T-helper 2 cell treated with Interferon-gamma antibody and Interleukin-4, amounts not matched to agents 100 ng/mL and 5 ng/mL, for 36 hours (primary cell): ENCODE measurements around the gene EME2. TPM values are rescaled to one million over a fixed set of nuclear protein-coding genes. Genes with fewer than 3 reads are reported as not detected.
"Not testable (repeated sequence)": the region's sequence is repeated elsewhere in the genome, so short reads cannot be mapped to it uniquely, and the experiment has no call there.

Experiments
- intact Hi-C: fragments of 100-400 bp; cut with micrococcal nuclease; formaldehyde crosslinking; loops from one replicate; pipeline ENCODE4 v1.15.1; 2023
- total RNA-seq: library from RNA; stranded (reverse); gene quantifications from 2 replicates; pipeline ENCODE4 v1.2.3, GENCODE V29; 2022

Gene EME2
- total RNA-seq, 1 donor from 2014 or later, result 34.1 TPM

DNA sequence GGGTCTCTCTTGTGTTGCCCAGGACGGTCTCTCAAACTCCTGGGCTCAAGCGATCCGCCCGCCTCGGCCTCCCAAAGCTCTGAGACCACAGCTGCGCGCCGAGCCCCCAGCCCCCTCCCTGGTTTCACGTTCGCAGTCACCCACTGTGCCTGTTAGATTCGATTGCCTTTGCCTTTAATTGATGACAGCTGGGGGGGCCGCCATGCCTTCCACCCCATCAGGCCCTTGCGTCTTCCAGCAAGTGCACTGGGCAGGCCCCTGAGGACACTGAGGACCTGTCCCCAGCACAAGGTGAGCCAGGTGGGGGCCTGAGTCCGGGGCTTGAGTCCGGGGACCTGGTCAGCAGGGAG is 17.6 kb downstream of the EME2 start:
- intact Hi-C loops, result no loop called here

DNA sequence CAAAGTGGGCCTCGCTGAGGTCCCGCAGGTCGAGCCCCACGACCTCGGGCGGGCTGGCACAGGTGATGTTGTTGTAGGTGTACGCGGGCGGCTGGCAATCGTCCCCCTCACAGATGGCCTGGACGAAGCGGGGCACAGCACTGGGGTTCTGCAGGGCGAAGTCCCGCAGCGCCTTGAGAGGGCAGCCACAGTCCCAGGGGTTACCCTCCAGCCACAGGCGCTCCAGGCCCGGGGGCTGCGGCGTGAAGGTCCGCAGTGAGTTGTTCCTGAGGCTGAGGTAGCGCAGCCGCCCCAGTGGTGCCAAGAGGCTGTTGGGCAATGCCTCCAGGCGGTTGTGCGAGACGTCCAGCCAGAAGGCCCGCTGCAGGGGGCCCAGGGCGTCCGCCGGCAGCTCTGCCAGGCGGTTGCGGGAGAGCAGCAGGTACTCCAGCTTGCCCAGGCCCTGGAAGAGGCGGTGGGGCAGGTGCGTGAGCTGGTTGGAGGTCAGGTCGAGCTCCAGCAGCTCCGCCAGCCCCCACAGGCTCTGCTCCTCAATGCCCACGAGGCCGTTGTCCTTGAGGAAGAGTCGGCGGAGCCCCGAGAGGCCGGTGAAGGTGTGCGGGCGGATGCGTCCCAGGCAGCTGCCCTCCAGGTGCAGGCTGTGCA is 18.1 kb downstream of the EME2 start:
- intact Hi-C loops, result no loop called here

DNA sequence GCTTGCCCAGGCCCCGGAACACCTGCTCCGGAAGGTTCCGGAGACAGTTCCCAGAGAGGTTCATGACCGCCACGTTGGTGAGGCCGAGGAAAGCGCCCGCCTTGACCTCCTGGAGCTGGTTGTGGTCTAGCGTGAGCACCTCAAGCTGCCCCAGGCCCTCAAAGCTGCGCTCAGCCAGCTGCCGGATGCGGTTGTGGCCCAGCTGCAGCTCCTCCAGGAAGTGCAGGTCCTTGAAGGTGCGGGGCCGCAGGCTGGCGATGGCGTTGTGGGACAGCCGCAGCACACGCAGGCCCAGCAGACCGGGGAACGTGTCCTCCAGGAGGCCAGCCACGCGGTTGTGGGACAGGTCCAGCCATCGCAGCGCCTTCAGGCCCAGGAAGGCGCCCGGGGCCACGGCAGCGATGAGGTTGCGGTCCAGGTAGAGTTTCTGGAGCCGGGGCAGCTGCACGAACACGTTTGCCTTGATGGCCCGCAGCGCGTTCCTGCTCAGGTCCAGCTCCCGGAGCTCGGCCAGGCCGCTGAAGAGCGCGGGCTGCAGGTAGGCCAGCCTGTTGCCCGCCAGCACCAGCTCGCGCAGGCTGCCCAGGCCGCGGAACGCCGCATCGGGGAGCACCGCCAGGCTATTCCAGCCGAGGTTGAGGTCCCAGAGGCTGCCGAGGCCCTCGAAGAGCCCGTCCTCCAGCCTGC is 18.8 kb downstream of the EME2 start:
- intact Hi-C loops, result no loop called here

DNA sequence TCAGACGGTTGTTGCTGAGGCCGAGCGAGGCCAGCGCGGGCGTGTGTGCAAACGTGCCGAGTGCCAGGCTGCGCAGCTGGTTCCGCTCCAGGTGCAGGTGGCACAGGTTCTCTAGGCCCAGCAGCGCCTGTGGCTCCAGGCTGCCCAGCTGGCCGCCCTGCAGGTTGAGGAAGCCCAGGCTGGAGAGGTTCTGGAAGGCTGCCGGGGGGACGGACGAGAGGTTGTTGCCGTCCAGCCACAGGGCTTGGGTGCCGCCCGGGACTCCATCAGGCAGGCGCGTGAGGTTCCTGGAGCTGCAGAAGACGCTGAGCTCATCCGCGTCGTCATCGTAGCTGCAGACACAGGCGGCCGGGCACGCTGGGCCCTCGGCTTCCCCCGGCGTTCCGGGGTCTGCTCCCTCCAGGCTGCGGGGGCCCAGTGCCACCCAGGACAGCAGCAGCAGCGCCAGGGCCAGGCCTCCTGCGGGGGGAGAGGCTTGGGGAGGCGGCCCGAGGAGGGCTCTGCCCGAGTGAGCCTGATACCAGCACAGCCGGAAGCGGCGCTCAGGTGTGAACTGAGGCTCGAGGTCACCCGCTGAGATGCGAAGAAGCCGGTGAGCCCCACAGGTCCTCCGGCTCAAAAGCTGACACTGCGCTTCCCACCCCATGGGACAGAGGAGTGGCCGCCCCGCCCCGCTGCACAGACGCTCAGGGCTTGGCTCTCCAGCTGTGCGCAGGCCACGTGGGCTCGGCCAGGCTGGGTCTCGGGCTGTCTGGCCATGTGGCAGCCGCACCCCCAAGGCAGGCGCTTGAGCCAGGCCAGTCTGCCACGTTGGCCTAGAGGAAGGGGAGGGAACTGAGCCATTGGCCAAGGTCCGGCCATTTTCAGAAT is 19.6 kb downstream of the EME2 start:
- intact Hi-C loops, result no loop called here

DNA sequence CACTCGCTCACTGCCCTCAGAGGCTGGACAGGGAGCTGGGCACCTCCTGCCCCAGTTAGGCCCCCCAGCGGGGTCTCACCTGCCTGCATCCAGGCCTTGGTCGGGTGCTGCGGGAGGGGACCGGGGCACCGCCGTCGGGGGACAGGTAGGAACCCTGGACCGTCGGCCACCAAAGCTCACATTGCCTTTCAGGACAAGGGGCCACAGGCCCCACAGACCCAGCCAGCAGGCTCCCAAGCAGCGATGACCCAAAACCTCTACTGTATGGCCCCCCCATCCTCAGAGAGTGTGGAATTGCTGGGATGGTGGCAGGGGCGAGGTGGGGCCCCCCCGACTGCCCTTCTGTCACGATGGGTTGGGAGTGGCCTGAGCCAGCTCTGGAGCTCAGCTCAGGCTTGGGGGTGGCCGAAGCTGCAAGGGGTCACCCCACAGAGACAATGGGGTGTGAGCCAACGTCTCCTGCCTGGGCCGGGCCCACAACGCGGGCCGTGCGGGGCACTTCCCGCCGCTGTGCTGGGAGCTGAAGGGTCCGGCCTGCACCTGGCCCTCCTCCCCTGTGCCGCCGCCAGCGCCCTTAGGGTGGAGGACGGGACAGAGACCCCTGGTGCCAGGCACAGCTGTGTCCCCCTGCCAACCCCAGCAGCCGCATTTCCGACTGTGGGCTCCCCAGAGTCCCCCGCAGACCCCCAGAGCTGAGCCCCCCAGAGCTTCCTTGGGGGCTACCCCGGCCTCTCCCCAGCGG is 20.4 kb downstream of the EME2 start:
- intact Hi-C loops, result no loop called here

DNA sequence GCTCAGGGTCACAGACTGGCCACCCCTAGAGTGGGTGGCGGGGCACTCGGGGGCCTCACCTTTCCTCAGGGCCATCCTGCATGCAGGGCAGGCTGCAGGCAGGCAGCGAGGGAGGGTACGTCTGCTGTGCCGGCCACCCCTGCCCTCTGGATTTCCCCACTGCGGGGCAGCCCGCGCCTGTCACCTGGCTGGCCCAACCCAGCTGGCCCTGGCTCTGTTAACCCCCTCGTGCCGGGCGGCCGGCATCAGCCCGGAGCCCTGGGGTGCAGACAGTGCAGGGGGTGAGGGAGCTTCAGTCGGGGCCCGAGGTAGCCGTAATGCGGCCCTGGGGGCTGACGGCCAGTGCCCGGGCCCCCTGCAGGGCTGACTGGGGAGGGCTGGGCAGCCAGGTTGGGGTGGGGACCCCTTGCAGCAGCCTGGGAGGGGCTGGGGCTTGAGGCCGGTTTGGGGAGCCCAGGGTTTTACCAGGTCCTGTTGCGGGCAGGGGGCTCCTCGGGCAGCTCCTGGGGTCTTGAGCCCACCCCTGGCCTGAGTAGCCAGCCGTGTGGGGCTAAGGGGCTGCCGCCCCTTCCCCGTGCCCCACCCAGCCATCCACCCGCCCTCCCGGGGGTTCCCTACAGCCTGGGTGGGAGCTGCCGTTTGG is 21.1 kb downstream of the EME2 start, which contains the start of gene IGFALS:
IGFALS (minus strand) TSS at position 128 of the 643 bp plus-strand sequence; CDS start at position 75, 53 bp downstream.
- intact Hi-C loops, result no loop called here

DNA sequence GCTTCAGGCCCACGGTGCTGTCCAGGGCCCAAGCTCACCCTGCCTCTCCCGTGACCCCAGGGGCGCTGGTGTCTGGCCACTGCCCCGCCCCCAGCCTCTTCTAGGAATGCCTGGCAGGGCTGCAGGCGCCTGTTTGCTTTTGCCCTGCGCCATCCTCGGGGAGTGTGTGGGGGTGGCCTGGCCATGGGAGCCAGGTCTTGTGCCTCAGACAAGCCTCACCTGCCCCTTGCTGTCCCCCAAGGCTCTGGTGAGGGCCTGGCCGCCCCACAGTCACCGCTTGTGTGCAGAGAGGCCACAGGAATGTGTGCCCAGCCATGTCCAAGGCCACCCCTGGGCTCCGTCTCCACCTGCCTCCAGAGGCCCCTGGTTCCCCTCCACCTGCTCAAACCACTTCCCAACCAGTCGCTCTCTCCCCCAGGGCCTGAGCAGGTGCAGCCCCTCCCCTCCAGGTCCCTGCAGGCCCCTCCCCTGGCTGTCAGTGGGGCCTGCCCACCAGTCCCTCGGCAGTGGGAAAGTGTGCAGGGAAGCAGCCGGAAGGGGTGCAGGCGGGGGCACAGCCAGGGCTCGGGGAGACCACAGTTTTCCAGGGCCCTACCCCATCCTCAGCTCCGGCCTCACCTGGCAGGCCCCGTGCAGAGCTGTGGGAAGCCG is 21.7 kb downstream of the EME2 start:
- intact Hi-C loops, result no loop called here

DNA sequence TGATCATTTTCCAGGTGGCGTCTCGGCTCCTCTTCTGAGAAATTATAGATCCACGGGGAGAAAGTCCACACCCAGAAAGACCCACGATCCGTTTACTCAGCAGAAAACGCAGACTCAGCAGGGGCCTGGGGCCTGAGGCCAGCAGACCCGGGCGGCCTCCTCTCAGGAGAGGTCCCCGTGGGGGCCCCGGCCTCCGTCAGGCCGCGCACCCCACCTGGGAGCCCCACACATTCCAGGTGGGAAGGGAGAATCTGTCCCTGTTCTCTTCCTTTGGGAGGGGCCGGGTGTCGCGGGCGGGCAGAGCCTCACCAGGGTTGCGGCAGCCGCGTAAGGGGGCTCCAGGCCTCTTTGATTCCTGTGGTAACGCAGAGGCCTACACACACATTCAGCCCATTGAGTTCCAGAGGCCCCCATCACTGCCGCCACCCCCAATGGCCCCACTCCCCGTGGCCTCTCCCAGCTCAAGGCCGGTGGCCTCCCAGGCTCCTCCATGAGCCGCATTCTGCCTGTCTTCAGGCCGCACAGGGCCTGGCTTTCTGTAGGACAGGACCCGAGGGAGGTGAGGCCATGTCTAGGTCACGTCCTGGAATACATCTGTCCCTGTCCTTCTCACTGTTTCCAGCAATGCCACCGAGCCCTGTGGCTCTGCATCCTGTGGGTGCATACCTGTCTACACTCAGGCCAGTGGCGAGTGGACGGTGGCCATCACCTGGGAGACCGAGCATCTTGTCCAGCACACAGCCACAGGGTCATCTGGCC is 22.5 kb downstream of the EME2 start:
- intact Hi-C loops, result no loop called here

DNA sequence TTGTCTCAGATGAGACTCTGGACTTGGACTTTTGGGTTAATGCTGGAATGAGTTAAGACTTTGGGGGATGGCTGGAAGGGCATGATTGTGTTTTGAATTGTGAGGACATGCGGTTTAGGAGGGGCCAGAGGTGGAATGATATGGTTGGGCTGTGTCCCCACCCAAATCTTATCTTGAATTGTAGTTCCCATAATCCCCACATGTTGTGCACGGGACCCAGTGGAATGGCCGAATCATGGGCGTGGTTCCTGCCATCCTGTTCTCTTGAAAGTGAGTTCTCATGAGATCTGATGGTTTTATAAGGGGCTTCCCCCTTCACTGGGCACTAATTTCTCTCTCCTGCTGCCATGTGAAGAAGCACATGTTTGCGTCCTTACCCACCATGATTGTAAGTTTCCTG is 26.7 kb downstream of the EME2 start:
- intact Hi-C loops, result not testable (repeated sequence)

DNA sequence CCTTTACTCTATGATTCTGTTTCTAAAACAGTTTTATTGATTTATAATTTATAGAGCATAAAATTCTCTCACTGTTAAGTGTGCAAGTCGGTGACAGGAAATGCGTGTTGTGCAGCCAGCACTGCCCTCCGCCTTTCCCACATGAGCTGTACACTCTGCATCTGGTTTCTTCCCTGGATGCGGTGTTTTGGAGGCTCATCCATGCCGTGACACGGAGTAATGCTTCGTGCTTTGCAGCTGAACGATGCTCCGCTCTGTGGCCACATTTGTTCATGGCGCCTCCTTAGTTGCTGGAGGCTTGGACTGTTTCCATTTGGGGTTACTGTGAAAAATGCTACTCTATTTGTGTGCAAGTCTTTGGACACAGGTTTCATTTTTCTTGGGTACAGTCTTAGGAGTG is 28.1 kb downstream of the EME2 start:
- intact Hi-C loops, result no loop called here

DNA sequence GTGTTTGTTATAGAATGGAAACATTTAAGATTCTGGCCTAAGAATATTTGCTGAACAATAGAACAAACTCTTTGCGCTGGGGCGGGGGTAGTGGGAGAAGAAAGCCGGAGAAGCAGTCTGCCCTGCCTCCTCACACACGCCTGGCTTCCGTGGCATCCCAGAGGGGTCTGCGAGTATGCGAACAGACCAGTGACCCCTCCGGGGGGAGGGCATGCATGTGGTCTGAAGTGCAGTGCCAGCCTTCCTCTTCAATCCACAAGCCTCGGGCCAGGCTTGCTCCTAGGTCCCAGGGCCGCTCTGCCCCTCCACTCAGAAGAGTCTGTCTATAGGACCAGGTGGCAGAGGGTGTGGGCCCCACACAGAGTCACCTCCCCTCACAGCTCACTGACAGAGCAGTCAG is 35.0 kb downstream of the EME2 start:
- intact Hi-C loops, result no loop called here

DNA sequence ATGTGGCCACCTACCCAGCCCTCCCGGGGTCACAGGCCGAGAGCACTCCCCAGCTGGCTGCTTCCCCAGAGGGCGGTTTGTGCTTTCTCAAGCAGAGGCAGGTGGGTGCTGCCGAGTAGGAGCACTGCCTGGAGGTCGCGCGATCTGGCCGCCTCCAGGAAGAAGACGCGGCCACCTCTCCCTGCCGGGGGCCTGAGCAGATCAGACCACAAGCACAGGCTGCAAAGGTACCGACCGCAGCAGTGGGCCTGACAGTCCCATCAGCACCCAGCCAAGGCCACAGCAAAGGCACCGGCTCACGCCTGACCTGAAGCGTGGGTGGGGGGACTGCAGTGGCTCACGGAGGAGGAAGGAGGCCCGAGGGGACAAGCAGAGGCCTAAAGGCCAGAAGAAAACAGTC is 36.1 kb downstream of the EME2 start:
- intact Hi-C loops, result no loop called here

DNA sequence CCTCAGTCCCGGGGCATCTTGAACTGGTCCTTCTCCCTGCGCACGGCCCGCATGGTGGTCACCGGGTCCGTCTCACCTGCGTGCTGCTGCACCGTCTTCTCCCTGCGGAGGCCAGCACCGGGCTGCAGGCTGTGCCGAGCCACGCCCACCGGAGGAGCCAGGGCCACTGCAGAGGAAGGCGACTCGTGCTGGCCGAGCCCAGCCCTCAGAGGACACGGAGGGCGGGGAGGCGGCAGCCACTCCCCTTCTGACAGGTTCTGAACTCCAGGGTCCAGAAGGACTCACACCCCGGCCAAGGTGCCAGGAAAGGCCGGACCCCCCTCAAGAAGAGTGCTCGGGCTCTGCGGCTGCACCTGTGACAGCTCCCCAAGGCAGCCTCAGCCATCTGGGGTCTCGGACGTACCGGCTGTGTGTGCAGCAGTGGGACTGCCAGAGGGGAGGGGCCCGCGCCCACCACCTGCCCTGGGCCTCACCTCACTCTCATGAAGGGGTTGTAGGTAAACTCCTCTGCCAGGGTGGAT is 36.7 kb downstream of the EME2 start:
- intact Hi-C loops, result no loop called here

DNA sequence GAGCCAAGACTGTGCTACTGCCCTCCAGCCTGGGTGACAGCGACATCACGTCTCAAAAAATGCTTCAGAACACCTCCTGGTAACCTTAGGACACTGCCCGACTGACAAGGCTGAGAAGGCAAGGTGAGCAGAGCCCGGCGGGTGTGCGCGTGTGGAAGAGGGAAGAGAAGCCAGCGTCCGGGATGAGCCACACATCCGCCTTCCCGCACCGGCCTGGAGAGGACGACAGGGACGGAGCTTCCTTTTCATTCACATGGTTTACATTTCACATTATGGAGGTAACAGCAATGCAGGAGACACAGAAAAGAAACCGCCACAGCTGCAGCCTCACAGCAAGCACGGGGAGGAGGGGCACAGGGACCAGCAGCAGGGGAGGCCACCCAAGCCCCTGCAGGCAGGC is 37.5 kb downstream of the EME2 start:
- intact Hi-C loops, result no loop called here

DNA sequence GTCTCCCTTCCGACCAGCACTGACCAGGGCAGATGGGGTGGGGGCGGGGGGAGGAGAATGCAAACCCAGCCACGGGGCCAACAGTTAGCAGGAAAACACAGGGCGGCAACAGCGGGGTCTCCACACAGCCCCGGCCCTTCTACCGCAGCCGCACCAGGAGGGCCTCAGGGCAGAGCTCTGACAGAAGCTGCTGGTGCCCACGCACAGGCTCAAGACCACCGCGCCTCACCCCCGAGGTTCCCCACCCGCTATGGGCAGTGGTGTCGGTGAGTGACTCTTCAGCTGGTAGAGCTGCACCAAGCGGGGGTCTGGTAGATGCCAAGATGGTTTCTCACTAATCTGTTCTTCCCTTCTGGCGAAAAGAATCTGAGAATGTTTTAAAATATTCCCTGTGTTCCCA is 37.9 kb downstream of the EME2 start:
- intact Hi-C loops, result no loop called here

DNA sequence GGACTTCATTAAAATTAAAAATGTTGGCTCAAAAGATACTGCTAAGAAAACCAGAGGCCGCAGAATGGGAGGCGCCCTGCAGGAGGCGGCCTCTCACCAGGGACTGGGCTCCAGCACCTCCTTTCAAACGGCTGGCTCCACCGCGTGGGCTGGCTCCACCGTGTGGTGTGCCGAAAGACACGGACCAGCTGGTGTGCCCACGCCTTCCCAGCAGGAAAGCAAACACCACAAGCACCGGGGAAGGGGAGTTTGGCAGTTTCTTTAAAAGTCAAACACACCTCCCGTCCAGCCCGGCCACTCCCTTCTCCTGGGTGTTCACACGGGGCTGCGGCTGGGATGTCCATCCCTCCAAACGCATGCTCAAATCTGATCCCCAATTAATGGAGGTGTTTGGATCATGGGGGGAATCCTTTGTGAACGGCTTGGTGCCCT is 40.1 kb downstream of the EME2 start:
- intact Hi-C loops, result no loop called here

DNA sequence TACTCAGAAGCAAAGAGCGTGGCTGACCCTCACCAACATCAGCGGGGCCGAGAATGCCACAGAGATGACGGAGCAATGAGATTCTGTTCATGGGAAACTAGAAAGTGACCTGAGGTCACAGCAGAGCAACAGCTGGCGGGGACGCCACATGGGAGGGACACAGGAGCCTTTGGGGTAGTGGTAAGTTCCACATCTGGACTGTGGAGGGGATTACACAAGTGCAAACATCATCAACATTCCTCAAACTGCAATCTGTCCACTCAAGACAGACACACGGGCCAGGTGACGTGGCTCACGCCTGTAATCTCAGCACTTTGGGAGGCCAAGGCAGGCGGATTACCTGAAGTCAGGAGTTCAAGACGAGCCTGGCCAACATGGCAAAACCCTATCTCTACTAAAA is 42.9 kb downstream of the EME2 start:
- intact Hi-C loops, result no loop called here

DNA sequence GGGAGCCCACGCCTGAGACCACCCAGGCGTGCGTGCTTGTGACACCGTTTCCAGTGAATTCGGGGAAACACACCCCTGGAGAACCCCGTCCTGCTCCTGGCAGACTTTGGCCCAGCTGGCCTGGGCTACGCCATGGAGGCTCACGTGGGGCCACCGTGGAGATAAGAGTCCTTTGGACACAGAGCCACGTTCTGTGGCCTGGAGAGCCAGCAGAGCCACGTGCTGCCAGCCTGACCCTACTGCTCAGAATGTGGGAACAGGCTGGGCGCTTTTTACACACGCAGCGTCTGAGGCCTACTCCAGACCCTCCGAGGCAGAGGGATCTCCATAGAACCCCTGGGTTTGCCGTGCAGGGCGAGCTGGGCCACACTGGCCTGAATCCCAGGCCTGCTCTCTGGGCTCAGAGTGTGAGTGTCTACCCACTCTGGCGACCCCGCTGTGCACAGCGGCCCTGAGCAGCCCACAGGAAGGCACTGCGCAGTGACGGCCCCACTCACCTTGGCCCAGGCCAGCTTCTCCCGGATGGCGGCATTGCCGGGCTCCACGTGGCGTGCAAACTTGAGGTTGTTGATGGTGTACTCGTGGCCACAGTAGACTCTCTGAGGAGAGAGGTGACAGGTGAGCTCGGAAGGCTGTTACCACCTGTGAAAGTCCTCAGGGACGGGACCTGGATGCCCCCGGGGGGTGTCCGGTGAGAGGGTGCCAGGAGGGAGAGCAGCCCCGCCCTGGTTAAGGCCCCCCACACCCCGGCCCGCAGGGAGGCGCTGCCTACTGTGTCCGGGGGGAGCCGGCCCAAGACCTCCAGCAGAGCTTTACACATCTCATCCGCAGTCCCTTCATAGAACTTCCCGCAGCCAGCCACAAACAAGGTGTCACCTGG is 44.0 kb downstream of the EME2 start:
- intact Hi-C loops, result no loop called here

DNA sequence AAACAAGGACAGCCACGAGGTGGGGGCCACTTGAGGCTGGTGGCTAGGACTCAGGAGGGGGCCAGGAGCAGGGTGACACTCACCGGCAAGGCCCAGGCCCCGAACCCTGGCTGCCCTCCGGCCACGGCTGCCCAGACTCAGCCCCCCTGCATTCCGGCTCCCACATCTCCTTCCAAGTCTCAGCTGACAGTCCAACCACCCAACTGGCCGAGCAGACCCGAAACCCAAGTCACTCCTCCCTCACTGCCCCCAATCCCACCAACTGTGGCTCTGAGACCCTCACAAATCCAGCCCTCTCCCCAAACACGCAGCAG is 44.6 kb downstream of the EME2 start:
- intact Hi-C loops, result no loop called here
